ENCODE measurements around the gene CDH12. TPM values are rescaled to one million over a fixed set of nuclear protein-coding genes. Genes with fewer than 3 reads are reported as not detected.

Gene CDH12
- total and polyA plus RNA-seq, 10 of the 15 experiments (the other 5 are each of a cell fraction or from before 2014, with no cell fraction given) = 0.03 to 0.16 TPM; not detected in 8

DNA sequence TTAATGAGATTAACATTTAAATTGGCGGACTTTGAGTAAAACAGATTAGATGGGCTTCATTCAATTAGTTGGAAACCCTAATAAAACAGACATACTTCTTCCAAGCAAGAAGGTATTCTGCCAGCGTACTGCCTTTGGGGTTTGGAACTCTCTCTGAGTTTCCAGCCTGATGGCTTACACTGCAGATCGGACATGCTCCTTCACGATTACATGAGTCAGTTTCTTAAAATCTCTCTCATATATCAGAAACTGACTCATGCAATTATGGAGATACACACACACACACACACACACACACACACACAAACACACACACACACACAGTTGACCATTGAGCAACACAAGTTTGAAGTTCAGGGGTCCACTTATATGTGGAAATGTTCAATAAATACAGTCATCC, 789.4 kb downstream of the CDH12 start:
- H4K20me1 ChIP-seq (ENCODE audit: control insufficient read depth, insufficient read depth) = no peaks in the 10 kb centered on the region
- ChIA-PET RAD21 (ENCODE audit: unreplicated experiment) (no interaction called here), SMC1A (ENCODE audit: uncharacterized antibody, unreplicated experiment) (no interaction called here), POLR2A (no interaction called here), CTCF (no interaction called here)
- no TSS peak for BruUV-seq (replicated peaks)
- in situ Hi-C loops (cut with MboI) (no loop called here), intact Hi-C loops (cut with micrococcal nuclease; ENCODE audit: unreplicated experiment) (no loop called here)
- H3K27me3 ChIP-seq (replicated peaks in 1 of 2; ENCODE audit: control insufficient read depth in 2 of 2, insufficient read depth in 2 of 2, low read length in 1 of 2) = no peaks in the 10 kb centered on the region
- H3K4me3 ChIP-seq = no peak overlapping the region
- no peak overlapping the region for H3K27ac ChIP-seq (ENCODE audit: control insufficient read depth, insufficient read depth)
- no peak for DNase-seq (ENCODE audit: low read depth, low spot score)
- no peaks in the 10 kb centered on the region for H3K36me3 ChIP-seq (ENCODE audit: control insufficient read depth in 2 of 2, insufficient read depth in 2 of 2, low read length in 1 of 2)
- TF ChIP-seq, protein P1, sequence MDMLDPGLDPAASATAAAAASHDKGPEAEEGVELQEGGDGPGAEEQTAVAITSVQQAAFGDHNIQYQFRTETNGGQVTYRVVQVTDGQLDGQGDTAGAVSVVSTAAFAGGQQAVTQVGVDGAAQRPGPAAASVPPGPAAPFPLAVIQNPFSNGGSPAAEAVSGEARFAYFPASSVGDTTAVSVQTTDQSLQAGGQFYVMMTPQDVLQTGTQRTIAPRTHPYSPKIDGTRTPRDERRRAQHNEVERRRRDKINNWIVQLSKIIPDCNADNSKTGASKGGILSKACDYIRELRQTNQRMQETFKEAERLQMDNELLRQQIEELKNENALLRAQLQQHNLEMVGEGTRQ (IDR thresholded peaks at IDR 0.05; ENCODE audit: borderline replicate concordance, low read depth, low read length) = no peak
- TF ChIP-seq SP1 (IDR thresholded peaks at IDR 0.05; ENCODE audit: low read depth, low read length) = no peak
- no peak for TF ChIP-seq FOS (IDR thresholded peaks at IDR 0.05; ENCODE audit: borderline replicate concordance, extremely low read depth, insufficient read length)
- no peak for TF ChIP-seq RFX5 (IDR thresholded peaks at IDR 0.05; ENCODE audit: low read depth, low read length)
- TF ChIP-seq NR2C2 (IDR thresholded peaks at IDR 0.05; ENCODE audit: borderline replicate concordance, control insufficient read depth, insufficient read length, low read depth) = no peak
- no peak for TF ChIP-seq WRNIP1 (IDR thresholded peaks at IDR 0.05; ENCODE audit: borderline replicate concordance, low read depth, low read length)
- no peak for TF ChIP-seq CREM (IDR thresholded peaks at IDR 0.05; ENCODE audit: low read depth)
- no peak for TF ChIP-seq CBFB (IDR thresholded peaks at IDR 0.05; ENCODE audit: low read depth)
- TF ChIP-seq ZNF217 (IDR thresholded peaks at IDR 0.05) = no peak
- no peak for TF ChIP-seq RELA (IDR thresholded peaks at IDR 0.05; ENCODE audit: borderline replicate concordance, partially characterized antibody)
- H3K9me3 ChIP-seq (replicated peaks; ENCODE audit: control insufficient read depth, insufficient read depth, low read length) = no peaks in the 10 kb centered on the region
- ATAC-seq = no peak
- no peak overlapping the region for H2AFZ ChIP-seq (ENCODE audit: control insufficient read depth, low read depth, low read length)
- no peaks in the 10 kb centered on the region for H3K79me2 ChIP-seq (ENCODE audit: control insufficient read depth, insufficient read depth, low read length)
- WGBS (ENCODE audit: insufficient coverage, insufficient replicate concordance, low lambda C conversion rate, missing lambda C conversion rate) = 40% methylated on average over 3 of the region's 4 CpGs
- H3K4me1 ChIP-seq (ENCODE audit: control insufficient read depth, insufficient read depth, low read length) = no peaks in the 10 kb centered on the region
- no peak overlapping the region for H3K4me2 ChIP-seq (ENCODE audit: control insufficient read depth, insufficient read depth)
- no peak overlapping the region for H3K9ac ChIP-seq (ENCODE audit: control insufficient read depth, insufficient read depth, low read length)
- no peak for FAIRE-seq

Measured in GM12878 (cell line).